ENCODE measurements around the gene CBLN3. TPM values are rescaled to one million over a fixed set of nuclear protein-coding genes. Genes with fewer than 3 reads are reported as not detected.

Gene CBLN3
- total and polyA plus RNA-seq, 9 of the 15 experiments (the other 6 are each of a cell fraction or from before 2014, with no cell fraction given), result 0.05 to 0.59 (median 0.26) TPM; not detected in 1

DNA sequence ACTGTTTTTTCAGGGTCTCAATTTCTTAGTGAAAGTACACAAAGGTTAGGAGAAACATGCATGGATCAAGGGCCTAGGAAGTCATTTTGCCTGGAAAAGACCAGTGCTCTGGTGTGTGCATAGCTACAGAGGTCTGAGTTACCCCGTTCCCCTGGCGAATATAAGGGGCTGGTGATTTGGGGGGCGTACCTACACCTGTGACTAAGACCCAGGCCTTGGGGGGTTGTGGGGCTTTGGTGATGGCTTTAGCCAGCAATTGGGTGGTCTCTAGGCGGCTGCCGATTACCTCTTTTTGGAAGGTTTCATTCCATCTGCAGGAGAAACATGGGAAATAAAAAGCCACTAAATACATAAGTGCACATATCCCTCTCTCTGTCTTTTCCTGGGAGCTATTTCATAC lies 12.0 kb upstream of the CBLN3 start:
- BruUV-seq (replicated peaks), result no TSS peak
- TF ChIP-seq, protein P1, sequence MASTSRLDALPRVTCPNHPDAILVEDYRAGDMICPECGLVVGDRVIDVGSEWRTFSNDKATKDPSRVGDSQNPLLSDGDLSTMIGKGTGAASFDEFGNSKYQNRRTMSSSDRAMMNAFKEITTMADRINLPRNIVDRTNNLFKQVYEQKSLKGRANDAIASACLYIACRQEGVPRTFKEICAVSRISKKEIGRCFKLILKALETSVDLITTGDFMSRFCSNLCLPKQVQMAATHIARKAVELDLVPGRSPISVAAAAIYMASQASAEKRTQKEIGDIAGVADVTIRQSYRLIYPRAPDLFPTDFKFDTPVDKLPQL (IDR thresholded peaks at IDR 0.05; ENCODE audit: extremely low read depth, insufficient read length), result no peak
- TF ChIP-seq, protein P2, sequence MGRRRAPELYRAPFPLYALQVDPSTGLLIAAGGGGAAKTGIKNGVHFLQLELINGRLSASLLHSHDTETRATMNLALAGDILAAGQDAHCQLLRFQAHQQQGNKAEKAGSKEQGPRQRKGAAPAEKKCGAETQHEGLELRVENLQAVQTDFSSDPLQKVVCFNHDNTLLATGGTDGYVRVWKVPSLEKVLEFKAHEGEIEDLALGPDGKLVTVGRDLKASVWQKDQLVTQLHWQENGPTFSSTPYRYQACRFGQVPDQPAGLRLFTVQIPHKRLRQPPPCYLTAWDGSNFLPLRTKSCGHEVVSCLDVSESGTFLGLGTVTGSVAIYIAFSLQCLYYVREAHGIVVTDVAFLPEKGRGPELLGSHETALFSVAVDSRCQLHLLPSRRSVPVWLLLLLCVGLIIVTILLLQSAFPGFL (CRISPR knock-in tag; IDR thresholded peaks at IDR 0.05), result no peak
- TF ChIP-seq KDM5B (IDR thresholded peaks at IDR 0.05; ENCODE audit: insufficient replicate concordance, low read depth, low read length), result peak; percentile 9
- ChIA-PET CTCF (ENCODE audit: low intra/inter-chr PET ratio) (no interaction called here), POLR2A (interaction anchor here (0.7 to 3.6 kb wide), 4 partner anchors 11 to 1376 kb away, joined by 3 to 43 read pairs (median 3); partner anchors contain the start of genes CBLN3 and KHNYN)
- peak overlapping the region; percentile 91; the same call in 2 of the 3 replicates for H3K27ac ChIP-seq (ENCODE audit: extremely low read depth, low read depth, low read length)
- no peaks in the 10 kb centered on the region for H4K20me1 ChIP-seq (replicated peaks; ENCODE audit: control insufficient read depth, insufficient read depth, low read length)
- no peak overlapping the region for H2AFZ ChIP-seq (ENCODE audit: low read depth, low read length)
- H3K9me3 ChIP-seq (replicated peaks; ENCODE audit: control insufficient read depth, insufficient read depth, low read depth, low read length), result no peaks in the 10 kb centered on the region
- no peaks in the 10 kb centered on the region for H3K9me1 ChIP-seq (ENCODE audit: control insufficient read depth, insufficient read depth, low read length)
- in situ Hi-C loops (cut with MboI) (no loop called here), intact Hi-C loops (cut with micrococcal nuclease) (no loop called here)
- 54% methylated on average over 5 of the region's 5 CpGs for WGBS (ENCODE audit: insufficient coverage, low coverage, missing lambda C conversion rate)
- H3K79me2 ChIP-seq (ENCODE audit: control insufficient read depth, insufficient read depth, low read length), result peaks cover 23% of the 10 kb centered on the region
- H3K9ac ChIP-seq (ENCODE audit: insufficient read depth in 1 of 2, low read depth in 2 of 2, low read length in 2 of 2), result peak overlapping the region; percentile 48 to 91; a peak in 3 of 4 replicates
- peaks cover 0 to 10% of the 10 kb centered on the region in 2 experiments; a peak in 2 of 5 replicates for H3K4me1 ChIP-seq (replicated peaks in 1 of 2; ENCODE audit: control insufficient read depth in 2 of 2, insufficient read depth in 2 of 2, low read length in 2 of 2)
- DNase-seq (ENCODE audit: extremely low read depth in 1 of 4, low spot score in 3 of 4) (peak in 1 of 4 experiments; percentile 1), ATAC-seq (no peak), FAIRE-seq (no peak)
- H3K4me3 ChIP-seq, result peak overlapping the region; percentile 68
- peak overlapping the region; percentile 98 for H3K4me2 ChIP-seq (ENCODE audit: insufficient read depth, low read length)
- H3K27me3 ChIP-seq (ENCODE audit: control insufficient read depth in 2 of 2, insufficient read depth in 2 of 2, low read length in 2 of 2), result no peaks in the 10 kb centered on the region
- H3K36me3 ChIP-seq (ENCODE audit: control insufficient read depth, insufficient read depth, low read length), result peaks cover 51% of the 10 kb centered on the region
